ENCODE data around the gene CFAP70. TPM values are rescaled to one million over a fixed set of nuclear protein-coding genes. Genes with fewer than 3 reads are reported as not detected.

Gene CFAP70
- total RNA-seq, 2 donors from 2014 or later, result 1.9 to 3.4 TPM

GRCh38 chr10:73248259-73248724 is 110.4 kb downstream of the CFAP70 start:
- ATAC-seq (ENCODE audit: insufficient number of reproducible peaks, low FRiP score, low read depth) (no peak), DNase-seq (ENCODE audit: low spot score) (no peak)
- Histone ChIP-seq H3K9me3 (no peaks in the 10 kb centered on the region), H3K27ac (peak overlapping the region; percentile 73 to 74), H3K27me3 (replicated peaks; ENCODE audit: insufficient read depth) (no peaks in the 10 kb centered on the region), H3K4me1 (ENCODE audit: control insufficient read depth in 1 of 2, low read depth in 2 of 2) (peaks cover 19 to 39% of the 10 kb centered on the region in 2 donors), H3K36me3 (no peaks in the 10 kb centered on the region), H3K4me3 (no peak overlapping the region)
- TF ChIP-seq CTCF (IDR thresholded peaks at IDR 0.05), result no peak

GRCh38 chr10:73247509-73248258 is 111.0 kb downstream of the CFAP70 start:
- no peaks in the 10 kb centered on the region for H3K27me3 ChIP-seq (replicated peaks; ENCODE audit: insufficient read depth)
- DNase-seq (ENCODE audit: low spot score) (no peak), ATAC-seq (ENCODE audit: insufficient number of reproducible peaks, low FRiP score, low read depth) (no peak)
- TF ChIP-seq CTCF (IDR thresholded peaks at IDR 0.05), result no peak
- peak overlapping the region; percentile 73 to 74 for H3K27ac ChIP-seq
- H3K4me3 ChIP-seq, result peak overlapping the region; percentile 80
- H3K36me3 ChIP-seq, result no peaks in the 10 kb centered on the region
- H3K4me1 ChIP-seq (ENCODE audit: control insufficient read depth in 1 of 2, low read depth in 2 of 2), result peaks cover 16 to 36% of the 10 kb centered on the region in 2 donors
- H3K9me3 ChIP-seq, result no peaks in the 10 kb centered on the region

- peak within 1 kb of the TSS; percentile 73 to 74 for H3K27ac ChIP-seq
- H3K36me3 ChIP-seq, result no peaks in the 10 kb centered on the region
- peak within 1 kb of the TSS; percentile 80 for H3K4me3 ChIP-seq
- no peak for TF ChIP-seq CTCF (IDR thresholded peaks at IDR 0.05)
- no peaks in the 10 kb centered on the region for H3K9me3 ChIP-seq
- ATAC-seq (ENCODE audit: insufficient number of reproducible peaks, low FRiP score, low read depth) (peak; percentile 89), DNase-seq (ENCODE audit: low spot score) (peak; percentile 90)
- no peaks in the 10 kb centered on the region for H3K27me3 ChIP-seq (replicated peaks; ENCODE audit: insufficient read depth)
- peaks cover 16 to 35% of the 10 kb centered on the region in 2 donors for H3K4me1 ChIP-seq (ENCODE audit: control insufficient read depth in 1 of 2, low read depth in 2 of 2)
Observed at GRCh38 chr10:73246646-73247508, 111.8 kb downstream of the CFAP70 start, which contains the start of gene DNAJC9. DNAJC9 (minus strand) TSS chr10:73247255; CDS start chr10:73247189, 66 bp downstream.

GRCh38 chr10:73246322-73246645 is 112.4 kb downstream of the CFAP70 start:
- no peaks in the 10 kb centered on the region for H3K9me3 ChIP-seq
- no peak for TF ChIP-seq CTCF (IDR thresholded peaks at IDR 0.05)
- H3K27ac ChIP-seq, result peak overlapping the region; percentile 37 to 73
- DNase-seq (ENCODE audit: low spot score) (no peak), ATAC-seq (ENCODE audit: insufficient number of reproducible peaks, low FRiP score, low read depth) (no peak)
- peaks cover 5% of the 10 kb centered on the region for H3K36me3 ChIP-seq
- H3K27me3 ChIP-seq (replicated peaks; ENCODE audit: insufficient read depth), result no peaks in the 10 kb centered on the region
- peak overlapping the region; percentile 80 for H3K4me3 ChIP-seq
- H3K4me1 ChIP-seq (ENCODE audit: control insufficient read depth in 1 of 2, low read depth in 2 of 2), result peaks cover 10 to 29% of the 10 kb centered on the region in 2 donors

- Histone ChIP-seq H3K27ac (no peak overlapping the region), H3K27me3 (replicated peaks; ENCODE audit: insufficient read depth) (no peaks in the 10 kb centered on the region), H3K4me3 (no peak overlapping the region), H3K36me3 (peaks cover 11% of the 10 kb centered on the region), H3K9me3 (no peaks in the 10 kb centered on the region), H3K4me1 (ENCODE audit: control insufficient read depth in 1 of 2, low read depth in 2 of 2) (peaks cover 7 to 24% of the 10 kb centered on the region in 2 donors)
- TF ChIP-seq CTCF (IDR thresholded peaks at IDR 0.05), result no peak
- ATAC-seq (ENCODE audit: insufficient number of reproducible peaks, low FRiP score, low read depth) (no peak), DNase-seq (ENCODE audit: low spot score) (no peak)
Observed at GRCh38 chr10:73244866-73245477, 113.7 kb downstream of the CFAP70 start.
